Transverse colon (tissue), 3 donors: ENCODE data around the gene RBAK.

Experiments
- CTCF ChIP-seq, 5 experiments: fragments of 200-600 bp in 3 of 5; fragments of 450-650 bp in 2 of 5; sonication (generic) in 3 of 5; IDR thresholded peaks; 1 replicate in 2 of 5; 2 replicates in 3 of 5; pipeline ENCODE4 v1.5.1; 2016 to 2017; ENCODE audit warnings: antibody characterized with exemption in 5 of 5, inconsistent platforms in 3 of 5, mild to moderate bottlenecking in 2 of 5, moderate library complexity in 1 of 5
- EP300 ChIP-seq: sonication (generic); formaldehyde crosslinking; IDR thresholded peaks from one replicate; pipeline ENCODE4 v1.6.1; 2017; ENCODE audit warnings: antibody characterized with exemption, low read depth

GRCh38 chr7:5045558-5046396 lies at the start of gene RBAK:
- TF ChIP-seq CTCF (IDR thresholded peaks at IDR 0.05) (peak in 1 of 5 experiments; percentile 13), EP300 (no peak)
